NB4 (cell line): ENCODE measurements around the gene PIP4K2A.

ENCODE experiments used
- MAX ChIP-seq: IDR thresholded peaks from 2 replicates; pipeline ENCODE4 v1.6.1; 2011; ENCODE audit warnings: low read depth, low read length
- POLR2A ChIP-seq: IDR thresholded peaks from 2 replicates; pipeline ENCODE4 v1.6.1; 2011; ENCODE audit warnings: mild to moderate bottlenecking; ENCODE audit not compliant: insufficient read length; ENCODE audit errors: extremely low read depth
- TF ChIP-seq, protein P1 (sequence below): IDR thresholded peaks from one replicate; pipeline ENCODE4 v1.5.1; 2012; ENCODE audit warnings: low read depth, low read length

- TF ChIP-seq, protein P1, sequence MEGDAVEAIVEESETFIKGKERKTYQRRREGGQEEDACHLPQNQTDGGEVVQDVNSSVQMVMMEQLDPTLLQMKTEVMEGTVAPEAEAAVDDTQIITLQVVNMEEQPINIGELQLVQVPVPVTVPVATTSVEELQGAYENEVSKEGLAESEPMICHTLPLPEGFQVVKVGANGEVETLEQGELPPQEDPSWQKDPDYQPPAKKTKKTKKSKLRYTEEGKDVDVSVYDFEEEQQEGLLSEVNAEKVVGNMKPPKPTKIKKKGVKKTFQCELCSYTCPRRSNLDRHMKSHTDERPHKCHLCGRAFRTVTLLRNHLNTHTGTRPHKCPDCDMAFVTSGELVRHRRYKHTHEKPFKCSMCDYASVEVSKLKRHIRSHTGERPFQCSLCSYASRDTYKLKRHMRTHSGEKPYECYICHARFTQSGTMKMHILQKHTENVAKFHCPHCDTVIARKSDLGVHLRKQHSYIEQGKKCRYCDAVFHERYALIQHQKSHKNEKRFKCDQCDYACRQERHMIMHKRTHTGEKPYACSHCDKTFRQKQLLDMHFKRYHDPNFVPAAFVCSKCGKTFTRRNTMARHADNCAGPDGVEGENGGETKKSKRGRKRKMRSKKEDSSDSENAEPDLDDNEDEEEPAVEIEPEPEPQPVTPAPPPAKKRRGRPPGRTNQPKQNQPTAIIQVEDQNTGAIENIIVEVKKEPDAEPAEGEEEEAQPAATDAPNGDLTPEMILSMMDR = no peak
- TF ChIP-seq POLR2A (no peak), MAX (no peak)
These were observed 58.9 kb downstream of the PIP4K2A start for GRCh38 chr10:22655312-22655981.
